Fibroblast of lung (primary cell): ENCODE data around the gene VTCN1. TPM values are rescaled to one million over a fixed set of nuclear protein-coding genes. Genes with fewer than 3 reads are reported as not detected.

Experiments used
- DNase-seq, 2 donors: peaks; one replicate each; pipeline versions ENCODE4 v3.0.0 to v3.0.0-alpha.2; 2010; ENCODE audit warnings: low read depth in 2 of 2
- H2AFZ ChIP-seq: 2 replicates; pipeline ENCODE4 v1.5.1; 2012; ENCODE audit warnings: low read length, control low read depth, inconsistent platforms
- H3K27ac ChIP-seq: 2 replicates; pipeline ENCODE4 v1.5.1; 2011; ENCODE audit warnings: low read length, control low read depth; ENCODE audit not compliant: insufficient read depth
- H3K27me3 ChIP-seq: 2 replicates; pipeline ENCODE4 v1.5.1; 2011; ENCODE audit warnings: mild to moderate bottlenecking, low read length; ENCODE audit not compliant: control insufficient read depth, insufficient read depth
- H3K36me3 ChIP-seq: 2 replicates; pipeline ENCODE4 v1.5.1; 2011; ENCODE audit warnings: low read length; ENCODE audit not compliant: control insufficient read depth, insufficient read depth
- H3K4me1 ChIP-seq: 2 replicates; pipeline ENCODE4 v1.5.1; 2011; ENCODE audit warnings: low read length; ENCODE audit not compliant: control insufficient read depth, insufficient read depth; ENCODE audit errors: extremely low read depth
- H3K4me2 ChIP-seq: 2 replicates; pipeline ENCODE4 v1.5.1; 2011; ENCODE audit warnings: low read length, control low read depth; ENCODE audit not compliant: insufficient read depth; ENCODE audit errors: extremely low read depth
- H3K4me3 ChIP-seq, 4 experiments: fragments of 200-600 bp in 1 of 4; sonication (generic) in 1 of 4; replicated peaks in 1 of 4; 2 replicates each; pipeline ENCODE4 v1.5.1; 2011 to 2016; ENCODE audit warnings: low read length in 4 of 4, low read depth in 3 of 4, mild to moderate bottlenecking in 3 of 4, control low read depth in 2 of 4, inconsistent platforms in 1 of 4, mixed read lengths in 1 of 4; ENCODE audit not compliant: insufficient read depth in 1 of 4; ENCODE audit errors: control extremely low read depth in 1 of 4
- H3K79me2 ChIP-seq: 2 replicates; pipeline ENCODE4 v1.5.1; 2012; ENCODE audit warnings: mild to moderate bottlenecking, low read length, inconsistent platforms; ENCODE audit not compliant: control insufficient read depth, insufficient read depth
- H3K9ac ChIP-seq: 2 replicates; pipeline ENCODE4 v1.5.1; 2011; ENCODE audit warnings: mild to moderate bottlenecking, low read length, control low read depth; ENCODE audit not compliant: insufficient read depth
- H3K9me3 ChIP-seq: 2 replicates; pipeline ENCODE4 v1.5.1; 2012; ENCODE audit warnings: low read depth, low read length; ENCODE audit not compliant: control insufficient read depth, insufficient read depth
- H4K20me1 ChIP-seq: 2 replicates; pipeline ENCODE4 v1.5.1; 2011; ENCODE audit warnings: low read length; ENCODE audit not compliant: control insufficient read depth, insufficient read depth; ENCODE audit errors: extremely low read depth
- CTCF ChIP-seq, 2 donors: IDR thresholded peaks in 1 of 2; conservative IDR thresholded peaks in 1 of 2; 1 replicate in 1 of 2; 2 replicates in 1 of 2; pipeline ENCODE4 v1.5.1; 2011 to 2012; ENCODE audit warnings: low read length in 2 of 2, control low read depth in 1 of 2, inconsistent platforms in 1 of 2, low read depth in 1 of 2, mild to moderate bottlenecking in 1 of 2
- EZH2 ChIP-seq: IDR thresholded peaks from 2 replicates; pipeline ENCODE4 v1.5.1; 2012; ENCODE audit warnings: low read length, control low read depth, mild to moderate bottlenecking; ENCODE audit errors: missing control alignments
- polyA plus RNA-seq, 2 donors: library from polyadenylated mRNA; depleted of rRNA in 1 of 2; stranded (reverse) in 1 of 2; unstranded in 1 of 2; fragments of >200 nt; gene quantifications; 2 replicates each; pipeline ENCODE4 v1.2.1, GENCODE V29; 2011 to 2012; ENCODE audit warnings: missing spikeins in 1 of 2
- total RNA-seq: library from RNA; depleted of rRNA; stranded (reverse); fragments of >200 nt; gene quantifications from 2 replicates; pipeline ENCODE4 v1.2.1, GENCODE V29; 2014

Gene VTCN1
- total and polyA plus RNA-seq, 2 donors (not counting 1 experiment from before 2014, with no cell fraction given), result 0.03 TPM; not detected in 1

- H3K79me2 ChIP-seq, result no peaks in the 10 kb centered on the region
- H3K27me3 ChIP-seq, result peaks cover 4% of the 10 kb centered on the region
- no peaks in the 10 kb centered on the region for H3K36me3 ChIP-seq
- no peak overlapping the region for H3K4me3 ChIP-seq
- DNase-seq, result no peak
- no peak overlapping the region for H3K9ac ChIP-seq
- no peak overlapping the region for H3K27ac ChIP-seq
- no peak overlapping the region for H3K4me2 ChIP-seq
- no peak overlapping the region for H2AFZ ChIP-seq
- no peaks in the 10 kb centered on the region for H4K20me1 ChIP-seq
- no peaks in the 10 kb centered on the region for H3K4me1 ChIP-seq
- no peak for TF ChIP-seq CTCF (conservative IDR thresholded peaks at IDR 0.05 in 1 of 2, IDR thresholded peaks at IDR 0.05 in 1 of 2; ENCODE audit: low read depth in 1 of 2, low read length in 2 of 2)
- TF ChIP-seq EZH2, result no peak
- no peaks in the 10 kb centered on the region for H3K9me3 ChIP-seq
Measured at GRCh38 chr1:117229217-117229616, 18.5 kb upstream of the VTCN1 start.

- peak in 1 of 2 donors; percentile 3 for DNase-seq
- H3K27ac ChIP-seq, result no peak overlapping the region
- H3K4me1 ChIP-seq, result no peaks in the 10 kb centered on the region
- H3K79me2 ChIP-seq, result no peaks in the 10 kb centered on the region
- no peaks in the 10 kb centered on the region for H3K27me3 ChIP-seq
- no peak overlapping the region for H3K4me2 ChIP-seq
- TF ChIP-seq CTCF (conservative IDR thresholded peaks at IDR 0.05 in 1 of 2, IDR thresholded peaks at IDR 0.05 in 1 of 2; ENCODE audit: low read depth in 1 of 2, low read length in 2 of 2) (no peak), EZH2 (no peak)
- H3K9ac ChIP-seq, result no peak overlapping the region
- H4K20me1 ChIP-seq, result no peaks in the 10 kb centered on the region
- H3K9me3 ChIP-seq, result no peaks in the 10 kb centered on the region
- H3K36me3 ChIP-seq, result no peaks in the 10 kb centered on the region
- no peak overlapping the region for H2AFZ ChIP-seq
- H3K4me3 ChIP-seq, result no peak overlapping the region
Measured at GRCh38 chr1:117225931-117226330, 15.2 kb upstream of the VTCN1 start.

- no peak for DNase-seq
- Histone ChIP-seq H3K4me1 (no peaks in the 10 kb centered on the region), H3K36me3 (no peaks in the 10 kb centered on the region), H3K27ac (no peak overlapping the region), H3K79me2 (no peaks in the 10 kb centered on the region), H2AFZ (no peak overlapping the region), H3K9me3 (no peaks in the 10 kb centered on the region), H3K27me3 (no peaks in the 10 kb centered on the region), H3K4me3 (no peak overlapping the region), H3K9ac (no peak overlapping the region), H3K4me2 (no peak overlapping the region), H4K20me1 (no peaks in the 10 kb centered on the region)
- TF ChIP-seq EZH2 (no peak), CTCF (conservative IDR thresholded peaks at IDR 0.05 in 1 of 2, IDR thresholded peaks at IDR 0.05 in 1 of 2; ENCODE audit: low read depth in 1 of 2, low read length in 2 of 2) (no peak)
Measured at GRCh38 chr1:117216718-117217117, 6.0 kb upstream of the VTCN1 start.
